Endothelial cell (in vitro differentiated cells): ENCODE measurements around the gene ALDH1A3. TPM values are rescaled to one million over a fixed set of nuclear protein-coding genes. Genes with fewer than 3 reads are reported as not detected.

ENCODE experiments used
- DNase-seq: peaks from one replicate; pipeline ENCODE4 v3.0.0; 2021; ENCODE audit warnings: low spot score
- H3K27ac Mint-ChIP-seq: one replicate; pipeline ENCODE4 v1.8.0; 2021; ENCODE audit warnings: mixed read lengths, inconsistent platforms; ENCODE audit not compliant: unreplicated experiment
- H3K27me3 Mint-ChIP-seq: one replicate; pipeline ENCODE4 v1.8.0; 2021; ENCODE audit warnings: mild to moderate bottlenecking, moderate library complexity, mixed read lengths, inconsistent platforms; ENCODE audit not compliant: unreplicated experiment
- H3K36me3 Mint-ChIP-seq: one replicate; pipeline ENCODE4 v1.8.0; 2021; ENCODE audit warnings: mild to moderate bottlenecking, low read depth, mixed read lengths, inconsistent platforms; ENCODE audit not compliant: unreplicated experiment
- H3K4me1 Mint-ChIP-seq: one replicate; pipeline ENCODE4 v1.8.0; 2021; ENCODE audit warnings: mild to moderate bottlenecking, mixed read lengths, inconsistent platforms; ENCODE audit not compliant: unreplicated experiment
- H3K4me3 Mint-ChIP-seq: one replicate; pipeline ENCODE4 v1.8.0; 2021; ENCODE audit warnings: mild to moderate bottlenecking, mixed read lengths, inconsistent platforms; ENCODE audit not compliant: unreplicated experiment
- H3K9me3 Mint-ChIP-seq: one replicate; pipeline ENCODE4 v1.8.0; 2021; ENCODE audit warnings: mixed read lengths, inconsistent platforms; ENCODE audit not compliant: unreplicated experiment
- CTCF ChIP-seq: fragments of 200-600 bp; sonication (generic); IDR thresholded peaks from one replicate; pipeline ENCODE4 v1.5.0; 2021; ENCODE audit warnings: antibody characterized with exemption; ENCODE audit not compliant: unreplicated experiment
- total RNA-seq: library from RNA; stranded (reverse); fragmentation: NEBNext Ultra II Directional; extraction: Animal tissue kit (Norgen Biotek cat#: 25700); gene quantifications from one replicate; pipeline ENCODE4 v1.2.1, GENCODE V29; 2021; ENCODE audit not compliant: unreplicated experiment

The ALDH1A3 gene
- total RNA-seq, 1 donor from 2014 or later, result 13.9 TPM

GRCh38 chr15:100893261-100893963 is 13.8 kb downstream of the ALDH1A3 start:
- DNase-seq, result no peak
- Mint-ChIP-seq H3K36me3 (peaks cover 20% of the 10 kb centered on the region), H3K4me3 (no peak overlapping the region), H3K27ac (no peak overlapping the region), H3K9me3 (no peaks in the 10 kb centered on the region), H3K4me1 (peaks cover 4% of the 10 kb centered on the region), H3K27me3 (peaks cover 2% of the 10 kb centered on the region)
- TF ChIP-seq CTCF, result no peak

- H3K27ac Mint-ChIP-seq, result no peak overlapping the region
- peaks cover 2% of the 10 kb centered on the region for H3K27me3 Mint-ChIP-seq
Observed at GRCh38 chr15:100893964-100894295, 14.3 kb downstream of the ALDH1A3 start.

DNA sequence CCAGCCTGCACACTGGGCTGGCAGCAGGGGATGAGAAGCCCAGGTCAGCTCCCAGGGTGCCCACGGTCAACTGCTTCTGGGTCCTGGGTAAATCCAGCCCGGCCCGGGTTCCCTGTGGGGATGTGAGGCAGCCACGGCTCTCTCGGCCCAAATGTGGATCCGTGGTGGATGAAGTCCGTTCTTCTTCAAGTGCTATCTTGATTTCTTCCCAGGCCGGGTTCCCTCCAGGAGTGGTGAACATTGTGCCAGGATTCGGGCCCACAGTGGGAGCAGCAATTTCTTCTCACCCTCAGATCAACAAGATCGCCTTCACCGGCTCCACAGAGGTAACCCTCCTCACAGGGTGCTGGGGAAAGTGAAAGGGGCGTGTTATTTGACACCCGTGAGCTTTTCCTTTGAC is 16.1 kb downstream of the ALDH1A3 start:
- Mint-ChIP-seq H3K4me1 (peaks cover 2% of the 10 kb centered on the region), H3K4me3 (no peak overlapping the region), H3K36me3 (peaks cover 28% of the 10 kb centered on the region), H3K27me3 (no peaks in the 10 kb centered on the region), H3K27ac (no peak overlapping the region), H3K9me3 (no peaks in the 10 kb centered on the region)
- no peak for DNase-seq
- TF ChIP-seq CTCF, result no peak

More at GRCh38 chr15:100893964-100894295, 14.3 kb downstream of the ALDH1A3 start:
- Mint-ChIP-seq H3K9me3 (no peaks in the 10 kb centered on the region), H3K36me3 (peaks cover 25% of the 10 kb centered on the region), H3K4me1 (peaks cover 4% of the 10 kb centered on the region), H3K4me3 (no peak overlapping the region)
- TF ChIP-seq CTCF, result no peak
- DNase-seq, result no peak

GRCh38 chr15:100897221-100898151 is 17.9 kb downstream of the ALDH1A3 start:
- Mint-ChIP-seq H3K36me3 (peaks cover 28% of the 10 kb centered on the region), H3K4me1 (peaks cover 2% of the 10 kb centered on the region), H3K27me3 (no peaks in the 10 kb centered on the region), H3K4me3 (no peak overlapping the region), H3K27ac (no peak overlapping the region), H3K9me3 (no peaks in the 10 kb centered on the region)
- no peak for TF ChIP-seq CTCF
- DNase-seq, result no peak

DNA sequence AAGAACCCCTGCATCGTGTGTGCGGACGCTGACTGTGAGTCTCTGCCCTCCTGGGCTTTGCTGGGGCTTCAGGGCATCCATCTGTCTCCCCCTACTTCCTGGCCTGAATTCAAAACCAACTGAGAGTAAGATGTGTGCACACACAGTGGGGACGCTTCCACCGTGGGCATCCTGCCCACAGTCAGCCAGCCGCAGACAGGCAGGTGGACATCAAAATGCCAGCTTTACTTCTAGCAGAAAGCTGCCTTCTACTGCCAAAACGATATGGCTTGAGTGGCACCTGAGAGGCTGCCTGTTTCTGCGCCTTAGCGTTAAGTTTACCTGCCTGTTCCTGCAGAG is 18.5 kb downstream of the ALDH1A3 start:
- no peak overlapping the region for H3K27ac Mint-ChIP-seq
- H3K4me3 Mint-ChIP-seq, result no peak overlapping the region
- DNase-seq, result no peak
- H3K27me3 Mint-ChIP-seq, result no peaks in the 10 kb centered on the region
- no peak for TF ChIP-seq CTCF
- H3K9me3 Mint-ChIP-seq, result no peaks in the 10 kb centered on the region
- peaks cover 4% of the 10 kb centered on the region for H3K4me1 Mint-ChIP-seq
- peaks cover 24% of the 10 kb centered on the region for H3K36me3 Mint-ChIP-seq
